Natural killer cell (primary cell): ENCODE measurements around the gene UBAC2. TPM values are rescaled to one million over a fixed set of nuclear protein-coding genes. Genes with fewer than 3 reads are reported as not detected.

Source experiments
- ATAC-seq, 3 donors: fragments of 150-1000 bp in 2 of 3; fragments of 200-7000 bp in 1 of 3; cut with Tn5 transposase; 1 replicate in 1 of 3; 2 replicates in 2 of 3; pipeline ENCODE4 v1.10.0; 2021; ENCODE audit warnings: mild to moderate bottlenecking in 2 of 3, moderate library complexity in 2 of 3
- DNase-seq, 2 donors: peaks; one replicate each; pipeline versions ENCODE4 v3.0.0 to v3.0.0-alpha.2; 2013 to 2021; ENCODE audit warnings: mixed read lengths in 1 of 2
- H3K27ac ChIP-seq: one replicate; pipeline ENCODE4 v1.5.1; 2013; ENCODE audit warnings: mild to moderate bottlenecking, low read length
- H3K27me3 ChIP-seq: one replicate; pipeline ENCODE4 v1.6.1; 2013; ENCODE audit warnings: low read length; ENCODE audit not compliant: control insufficient read depth, insufficient read depth
- H3K36me3 ChIP-seq: one replicate; pipeline ENCODE4 v1.6.1; 2013; ENCODE audit warnings: low read length; ENCODE audit not compliant: control insufficient read depth, insufficient read depth
- H3K4me1 ChIP-seq: one replicate; pipeline ENCODE4 v1.6.1; 2013; ENCODE audit warnings: low read length; ENCODE audit not compliant: control insufficient read depth, insufficient read depth
- H3K4me3 ChIP-seq: one replicate; pipeline ENCODE4 v1.5.1; 2013; ENCODE audit warnings: low read length
- H3K9me3 ChIP-seq: one replicate; pipeline ENCODE4 v1.6.1; 2013; ENCODE audit warnings: low read length; ENCODE audit not compliant: control insufficient read depth, insufficient read depth
- H3K27ac Mint-ChIP-seq, 2 donors: one replicate each; pipeline ENCODE4 v1.8.0; 2022; ENCODE audit warnings: mild to moderate bottlenecking in 2 of 2, mixed read lengths in 2 of 2, moderate library complexity in 1 of 2
- H3K27me3 Mint-ChIP-seq, 2 donors: one replicate each; pipeline ENCODE4 v1.8.0; 2022; ENCODE audit warnings: low read depth in 2 of 2, mixed read lengths in 2 of 2
- H3K36me3 Mint-ChIP-seq: one replicate; pipeline ENCODE4 v1.8.0; 2022; ENCODE audit warnings: mixed read lengths
- H3K4me1 Mint-ChIP-seq, 2 donors: one replicate each; pipeline ENCODE4 v1.8.0; 2022; ENCODE audit warnings: mixed read lengths in 2 of 2
- H3K4me3 Mint-ChIP-seq: one replicate; pipeline ENCODE4 v1.8.0; 2022; ENCODE audit warnings: mild to moderate bottlenecking, moderate library complexity, mixed read lengths
- H3K9me3 Mint-ChIP-seq, 2 donors: one replicate each; pipeline ENCODE4 v1.8.0; 2022; ENCODE audit warnings: mixed read lengths in 2 of 2
- CTCF ChIP-seq: fragments of 200-600 bp; IDR thresholded peaks from one replicate; pipeline ENCODE4 v1.8.0; 2022; ENCODE audit warnings: antibody characterized with exemption
- WGBS: methylation state at CpG from one replicate; pipeline ENCODE4 v1.1.7; 2013; ENCODE audit warnings: missing lambda C conversion rate; ENCODE audit not compliant: insufficient coverage; 5-methylcytosine and 5-hydroxymethylcytosine counted together
- intact Hi-C: fragments of 100-400 bp; cut with micrococcal nuclease; formaldehyde crosslinking; loops from one replicate; pipeline ENCODE4 v1.14.2; 2022
- total RNA-seq, 4 donors: library from RNA; stranded (reverse); fragments of 120-200 nt in 1 of 4; gene quantifications; one replicate each; pipeline versions ENCODE4 v1.2.3 to v1.2.4, GENCODE V29; 2013 to 2022

Gene UBAC2
- total RNA-seq, 3 donors from 2014 or later (not counting 1 experiment from before 2014, with no cell fraction given): 50.6 to 59.1 (median 56.4) TPM

- H3K9me3 Mint-ChIP-seq: no peaks in the 10 kb centered on the region
- intact Hi-C loops: loop anchor here (1.0 to 5.0 kb wide), 2 partner anchors 13 to 218 kb away; no protein-coding TSS in a partner anchor
- H3K36me3 ChIP-seq: no peaks in the 10 kb centered on the region
- H3K27me3 ChIP-seq: no peaks in the 10 kb centered on the region
- ATAC-seq: no peak
- peak overlapping the region; percentile 83 to 88 for H3K27ac Mint-ChIP-seq
- WGBS: 0% methylated on average over 1 of the region's 1 CpG
- TF ChIP-seq CTCF: no peak
- H3K4me3 Mint-ChIP-seq: peak overlapping the region; percentile 81
- DNase-seq: peak in 1 of 2 donors; percentile 17
- peaks cover 55 to 63% of the 10 kb centered on the region in 2 donors for H3K4me1 Mint-ChIP-seq
- H3K27ac ChIP-seq: peak overlapping the region; percentile 68
- H3K9me3 ChIP-seq: no peaks in the 10 kb centered on the region
- no peak overlapping the region for H3K4me3 ChIP-seq
- H3K27me3 Mint-ChIP-seq: no peaks in the 10 kb centered on the region
- no peaks in the 10 kb centered on the region for H3K36me3 Mint-ChIP-seq
- H3K4me1 ChIP-seq: peaks cover 51% of the 10 kb centered on the region
Measured at GRCh38 chr13:99214731-99215130, 14.1 kb downstream of the UBAC2 start.

DNA sequence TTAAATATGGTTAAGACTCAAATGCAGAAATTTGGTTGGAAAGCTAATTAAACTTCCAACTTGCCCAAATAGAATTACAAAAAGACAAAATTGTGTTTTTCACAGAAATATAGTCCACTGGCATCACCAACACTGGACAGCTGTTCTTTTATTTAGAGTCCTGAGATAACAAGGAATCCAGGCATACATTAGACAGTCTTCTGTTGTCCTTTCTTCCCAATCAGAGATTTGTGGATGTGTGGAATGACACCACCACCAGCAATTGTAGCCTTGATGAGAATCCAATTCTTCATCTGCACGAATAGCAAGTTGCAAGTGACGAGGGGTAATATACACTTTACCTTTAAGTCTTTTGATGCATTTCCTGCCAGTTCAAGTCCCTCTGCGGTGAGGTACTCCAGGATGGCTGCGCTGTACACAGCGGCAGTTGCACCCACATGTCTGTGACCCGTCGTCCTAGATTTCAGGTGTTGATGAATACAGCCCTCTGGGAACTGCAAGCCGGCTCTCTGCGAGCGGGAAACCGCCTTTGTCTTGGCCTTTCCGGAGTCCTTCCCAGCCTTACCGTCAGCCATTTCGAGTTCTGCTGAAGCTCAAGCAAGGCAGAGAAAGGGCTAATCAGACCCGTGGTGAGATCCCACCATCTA, 14.7 kb downstream of the UBAC2 start:
- no peak for TF ChIP-seq CTCF
- Histone ChIP-seq H3K36me3 (no peaks in the 10 kb centered on the region), H3K4me1 (peaks cover 51% of the 10 kb centered on the region), H3K4me3 (peak overlapping the region; percentile 27), H3K27me3 (no peaks in the 10 kb centered on the region), H3K9me3 (no peaks in the 10 kb centered on the region), H3K27ac (peak overlapping the region; percentile 68)
- DNase-seq (peak; percentile 46 to 85), ATAC-seq (peak; percentile 56 to 77 (median 68))
- H3K4me1 Mint-ChIP-seq: peaks cover 58 to 64% of the 10 kb centered on the region in 2 donors
- no peaks in the 10 kb centered on the region for H3K36me3 Mint-ChIP-seq
- intact Hi-C loops: loop anchor here (1.0 to 5.0 kb wide), 2 partner anchors 14 to 217 kb away; no protein-coding TSS in a partner anchor
- H3K27ac Mint-ChIP-seq: peak overlapping the region; percentile 83 to 88
- no peaks in the 10 kb centered on the region for H3K27me3 Mint-ChIP-seq
- H3K4me3 Mint-ChIP-seq: peak overlapping the region; percentile 81
- no peaks in the 10 kb centered on the region for H3K9me3 Mint-ChIP-seq
- WGBS: 22% methylated on average over 15 of the region's 15 CpGs

- Mint-ChIP-seq H3K4me3 (peak overlapping the region; percentile 86), H3K27me3 (no peaks in the 10 kb centered on the region), H3K4me1 (peaks cover 73% of the 10 kb centered on the region in 2 donors), H3K36me3 (no peaks in the 10 kb centered on the region), H3K9me3 (no peaks in the 10 kb centered on the region), H3K27ac (peak overlapping the region; percentile 83 to 89)
- ATAC-seq (peak; percentile 22 to 36 (median 32)), DNase-seq (peak; percentile 32 to 56)
- Histone ChIP-seq H3K27me3 (no peaks in the 10 kb centered on the region), H3K4me1 (peaks cover 64% of the 10 kb centered on the region), H3K4me3 (peak overlapping the region; percentile 5), H3K9me3 (no peaks in the 10 kb centered on the region), H3K27ac (peak overlapping the region; percentile 74), H3K36me3 (no peaks in the 10 kb centered on the region)
- WGBS: 9% methylated on average over 19 of the region's 20 CpGs
- intact Hi-C loops: loop anchor here (2.0 to 5.0 kb wide), 2 partner anchors 139 to 215 kb away; no protein-coding TSS in a partner anchor
- no peak for TF ChIP-seq CTCF
Measured at GRCh38 chr13:99217461-99218110, 16.9 kb downstream of the UBAC2 start.
